ENCODE data around the gene LNP1. TPM values are rescaled to one million over a fixed set of nuclear protein-coding genes. Genes with fewer than 3 reads are reported as not detected.
"Not testable (repeated sequence)": the region's sequence is repeated elsewhere in the genome, so short reads cannot be mapped to it uniquely, and the experiment has no call there.

LNP1 gene
- polyA plus RNA-seq, 3 donors: 1.2 to 5.1 (median 1.3) TPM

- 1 to 2% (median 2%) methylated on average over 3 of the region's 3 CpGs for WGBS, 3 donors
Observed at GRCh38 chr3:100463002-100463401, 61.7 kb downstream of the LNP1 start.

GRCh38 chr3:100463646-100464155 is 62.4 kb downstream of the LNP1 start:
- H3K27ac ChIP-seq (ENCODE audit: low read depth, low read length): no peak overlapping the region
- WGBS, 3 donors: 58 to 83% (median 62%) methylated on average over 3 of the region's 3 CpGs

More at GRCh38 chr3:100463002-100463401, 61.7 kb downstream of the LNP1 start:
- no peak overlapping the region for H3K27ac ChIP-seq (ENCODE audit: low read depth, low read length)

- no peak overlapping the region for H3K27ac ChIP-seq (ENCODE audit: low read depth, low read length)
- 59 to 86% (median 68%) methylated on average over 3 of the region's 3 CpGs for WGBS, 3 donors
Observed at GRCh38 chr3:100465892-100466777, 64.8 kb downstream of the LNP1 start.

GRCh38 chr3:100467133-100467532 is 65.8 kb downstream of the LNP1 start:
- H3K27ac ChIP-seq (ENCODE audit: low read depth, low read length): no peak overlapping the region
- 80 to 100% (median 90%) methylated on average over 1 of the region's 1 CpG for WGBS, 3 donors

GRCh38 chr3:100468676-100469075 is 67.3 kb downstream of the LNP1 start:
- no peak overlapping the region for H3K27ac ChIP-seq (ENCODE audit: low read depth, low read length)
- 96 to 100% (median 98%) methylated on average over 2 of the region's 2 CpGs for WGBS, 3 donors

GRCh38 chr3:100470951-100471350 is 69.6 kb downstream of the LNP1 start:
- no peak overlapping the region for H3K27ac ChIP-seq (ENCODE audit: low read depth, low read length)
- 93 to 97% (median 93%) methylated on average over 1 of the region's 1 CpG for WGBS, 3 donors

- 78 to 87% (median 85%) methylated on average over 2 of the region's 2 CpGs for WGBS, 3 donors
- no peak overlapping the region for H3K27ac ChIP-seq (ENCODE audit: low read depth, low read length)
Observed at GRCh38 chr3:100471444-100471843, 70.1 kb downstream of the LNP1 start.

- H3K27ac ChIP-seq (ENCODE audit: low read depth, low read length): not testable (repeated sequence)
- 92 to 95% (median 94%) methylated on average over 21 to 32 of the region's 32 CpGs for WGBS, 3 donors
Observed at GRCh38 chr3:100477851-100478360, 76.6 kb downstream of the LNP1 start.

- WGBS, 3 donors: 93 to 98% (median 93%) methylated on average over 18 to 25 of the region's 25 CpGs
- H3K27ac ChIP-seq (ENCODE audit: low read depth, low read length): not testable (repeated sequence)
Observed at GRCh38 chr3:100478521-100478920, 77.2 kb downstream of the LNP1 start.

- WGBS, 3 donors: 84 to 98% (median 90%) methylated on average over 5 of the region's 5 CpGs
- no peak overlapping the region for H3K27ac ChIP-seq (ENCODE audit: low read depth, low read length)
Observed at GRCh38 chr3:100480081-100480480, 78.7 kb downstream of the LNP1 start.

- no peak overlapping the region for H3K27ac ChIP-seq (ENCODE audit: low read depth, low read length)
- 41 to 64% (median 62%) methylated on average over 2 of the region's 2 CpGs for WGBS, 3 donors
Observed at GRCh38 chr3:100482176-100482575, 80.8 kb downstream of the LNP1 start.

- 93 to 97% (median 93%) methylated on average over 1 of the region's 1 CpG for WGBS, 3 donors
- no peak overlapping the region for H3K27ac ChIP-seq (ENCODE audit: low read depth, low read length)
Observed at GRCh38 chr3:100483529-100483928, 82.2 kb downstream of the LNP1 start.

GRCh38 chr3:100486808-100487207 is 85.5 kb downstream of the LNP1 start:
- WGBS, 3 donors: 85 to 97% (median 92%) methylated on average over 2 of the region's 2 CpGs
- H3K27ac ChIP-seq (ENCODE audit: low read depth, low read length): no peak overlapping the region

GRCh38 chr3:100489118-100489517 is 87.8 kb downstream of the LNP1 start:
- H3K27ac ChIP-seq (ENCODE audit: low read depth, low read length): no peak overlapping the region
- 90 to 100% (median 94%) methylated on average over 1 of the region's 1 CpG for WGBS, 3 donors

- 0 to 1% (median 0%) methylated on average over 50 to 56 of the region's 56 CpGs for WGBS, 3 donors
- no peak within 1 kb of the TSS for H3K27ac ChIP-seq (ENCODE audit: low read depth, low read length)
Observed at GRCh38 chr3:100492059-100493006, 91.0 kb downstream of the LNP1 start, which contains the start of gene TMEM45A. TMEM45A (plus strand) TSS chr3:100492619; CDS start chr3:100555212, 62,593 bp downstream.

GRCh38 chr3:100496711-100497261 is 95.4 kb downstream of the LNP1 start:
- H3K27ac ChIP-seq (ENCODE audit: low read depth, low read length): no peak overlapping the region

- 95 to 99% (median 99%) methylated on average over 4 of the region's 4 CpGs for WGBS, 3 donors
- H3K27ac ChIP-seq (ENCODE audit: low read depth, low read length): no peak overlapping the region
Observed at GRCh38 chr3:100499651-100500050, 98.3 kb downstream of the LNP1 start.

GRCh38 chr3:100500320-100500880 is 99.1 kb downstream of the LNP1 start:
- H3K27ac ChIP-seq (ENCODE audit: low read depth, low read length): no peak overlapping the region
- 72 to 85% (median 79%) methylated on average over 8 of the region's 8 CpGs for WGBS, 3 donors
